ENCODE results near the gene KCNC3. TPM values are rescaled to one million over a fixed set of nuclear protein-coding genes. Genes with fewer than 3 reads are reported as not detected.

Gene KCNC3
- polyA plus RNA-seq, 3 donors: 36.0 to 77.5 (median 66.7) TPM

DNA sequence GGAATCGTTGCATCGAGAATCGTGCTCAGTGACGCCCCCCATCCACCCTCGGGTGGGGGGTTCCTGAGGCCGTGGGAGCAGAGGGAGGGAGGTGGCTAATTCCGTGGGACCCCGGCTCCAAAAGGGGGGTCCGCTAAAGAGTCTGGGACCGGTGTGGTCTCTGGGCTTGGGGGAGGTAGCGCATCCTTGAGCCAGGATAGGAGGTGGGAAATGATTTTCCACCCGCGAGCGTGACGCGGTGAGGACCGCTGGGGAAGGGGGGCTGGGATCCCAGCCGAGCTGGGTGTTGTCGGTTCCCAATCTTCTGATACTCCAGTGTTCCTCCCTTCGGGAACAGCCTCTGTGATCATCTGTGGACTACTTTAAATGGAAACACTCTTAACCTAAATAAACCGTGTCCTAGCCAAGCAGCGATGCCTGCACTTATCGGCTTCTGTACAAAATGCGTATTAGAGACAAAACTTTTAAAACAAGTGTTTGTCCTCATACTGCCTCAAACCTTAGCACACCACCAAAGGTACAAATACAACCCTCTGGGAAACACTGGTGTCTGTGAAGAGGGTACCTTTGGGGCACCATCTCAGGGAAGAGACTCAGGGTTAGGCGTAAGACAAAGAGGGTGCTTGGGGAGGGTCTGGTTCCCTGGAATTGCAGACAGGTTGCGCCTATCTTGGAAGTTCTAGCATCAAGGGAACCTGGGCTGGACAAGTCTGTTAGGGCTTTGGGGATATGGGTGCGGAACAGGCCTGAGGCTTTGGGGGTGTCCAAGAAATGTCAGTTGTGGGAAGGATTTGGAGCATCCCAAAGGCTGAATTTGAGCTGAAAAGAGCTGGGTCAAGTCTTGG is 16.0 kb downstream of the KCNC3 start:
- no peak for DNase-seq

DNA sequence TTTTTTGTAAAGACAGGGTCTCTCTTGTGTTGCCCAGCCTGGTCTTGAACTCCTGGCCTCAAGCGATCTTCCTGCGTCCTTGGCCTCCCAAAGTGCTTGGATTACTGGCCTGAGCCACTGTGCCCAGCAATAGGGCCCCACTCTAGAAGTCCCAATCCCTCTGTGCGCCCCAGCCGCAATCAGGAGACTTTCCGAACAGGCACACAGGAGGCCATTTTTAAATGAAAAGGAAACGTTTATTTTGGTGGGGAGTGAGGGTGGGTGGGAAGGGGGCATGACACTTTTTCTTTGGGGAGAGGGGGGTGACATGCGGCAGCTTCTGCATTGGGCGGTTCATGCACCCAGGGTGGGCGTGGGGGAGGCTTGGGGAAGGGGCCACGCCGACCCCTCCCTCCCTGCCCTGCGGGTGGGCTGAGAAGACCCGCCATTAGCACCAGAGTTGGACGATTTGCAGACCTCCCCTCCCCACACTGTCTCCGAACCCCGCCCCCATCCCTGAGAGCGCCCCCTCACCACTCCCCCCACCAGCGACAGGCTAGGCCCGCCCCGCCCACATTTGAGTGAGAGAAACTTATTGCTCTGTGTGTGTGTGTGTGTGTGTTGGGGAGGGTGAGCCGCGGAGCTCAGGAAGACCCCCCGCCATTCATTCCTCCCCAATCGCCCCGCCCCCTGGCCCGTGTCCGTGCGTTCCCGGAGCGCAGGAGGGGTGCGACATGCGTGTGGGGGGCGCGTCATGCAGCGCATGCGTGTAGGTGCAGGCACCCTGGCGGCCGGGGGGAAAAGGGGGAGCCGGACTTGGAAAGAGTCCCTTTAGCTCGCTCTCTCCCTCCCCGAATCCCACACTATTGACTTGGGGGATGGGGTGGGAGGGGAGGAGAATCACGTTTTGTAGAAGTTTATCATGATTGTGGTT is 17.2 kb downstream of the KCNC3 start:
- DNase-seq: no peak

DNA sequence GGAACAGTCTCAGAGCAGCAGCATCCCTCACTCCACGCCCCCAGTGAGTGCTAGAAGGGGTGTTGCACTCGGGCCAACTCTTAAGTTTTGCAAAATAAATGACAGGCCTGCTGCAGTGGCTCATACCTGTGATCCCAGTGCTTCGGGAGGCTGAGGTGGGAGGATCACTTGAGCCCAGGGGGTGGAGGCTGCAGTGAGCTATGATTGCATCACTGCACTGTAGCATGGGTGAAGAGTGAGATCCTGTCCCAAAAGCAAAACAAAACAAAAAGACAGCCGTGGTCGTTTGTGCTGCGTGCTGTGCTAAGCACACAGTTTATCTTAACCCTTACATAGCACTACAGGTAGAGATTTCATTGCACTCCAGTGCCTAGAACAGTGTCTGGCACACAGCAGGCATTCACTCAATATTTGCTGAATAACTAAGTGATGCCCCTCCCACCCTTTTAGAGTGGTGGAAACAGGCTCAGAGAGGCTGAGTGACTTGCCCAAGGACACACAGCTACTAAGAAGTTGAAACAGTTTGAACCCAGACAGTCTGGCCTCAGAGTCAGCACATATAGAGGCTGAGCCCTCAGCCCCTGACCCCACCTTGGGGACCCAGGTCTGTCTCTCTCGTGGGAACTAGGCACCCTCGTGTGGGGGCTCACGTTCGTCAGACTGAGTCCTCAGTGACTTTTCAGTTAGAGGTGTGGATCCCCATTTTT is 18.3 kb downstream of the KCNC3 start:
- no peak for DNase-seq

DNA sequence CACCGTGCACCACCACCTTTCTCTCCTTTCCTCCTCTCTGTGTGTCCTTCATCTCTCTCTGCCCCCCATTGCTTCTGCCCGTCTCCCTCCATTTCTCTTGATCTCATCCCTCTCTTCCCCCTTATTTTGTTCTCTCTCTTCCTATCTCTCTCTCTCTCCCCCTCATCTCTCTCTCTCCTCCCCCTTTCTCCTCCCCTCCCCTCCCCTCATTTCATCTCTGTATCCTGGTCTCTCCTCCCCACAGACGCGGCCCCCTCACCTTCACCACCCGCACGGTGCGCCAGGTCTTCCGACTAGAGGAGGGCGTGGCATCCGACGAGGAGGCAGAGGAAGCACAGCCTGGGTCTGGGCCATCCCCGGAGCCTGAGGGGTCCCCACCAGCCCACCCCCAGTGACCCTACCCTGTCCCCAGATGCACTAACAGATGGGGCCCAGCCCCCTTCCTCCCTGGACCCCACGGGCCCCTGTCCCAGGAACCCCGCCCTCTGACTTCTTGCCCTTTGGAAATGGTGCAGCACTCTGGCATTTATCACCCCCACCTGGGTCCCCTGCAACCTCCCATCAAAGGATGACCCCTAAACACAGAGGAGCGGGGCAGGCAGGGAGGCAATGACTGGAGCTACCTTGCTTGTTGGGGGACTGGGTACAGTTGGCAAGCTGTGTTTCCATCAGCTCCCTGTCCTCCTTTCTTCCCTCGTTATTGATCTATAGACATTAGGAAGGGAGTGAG is 19.6 kb downstream of the KCNC3 start:
- DNase-seq: no peak

DNA sequence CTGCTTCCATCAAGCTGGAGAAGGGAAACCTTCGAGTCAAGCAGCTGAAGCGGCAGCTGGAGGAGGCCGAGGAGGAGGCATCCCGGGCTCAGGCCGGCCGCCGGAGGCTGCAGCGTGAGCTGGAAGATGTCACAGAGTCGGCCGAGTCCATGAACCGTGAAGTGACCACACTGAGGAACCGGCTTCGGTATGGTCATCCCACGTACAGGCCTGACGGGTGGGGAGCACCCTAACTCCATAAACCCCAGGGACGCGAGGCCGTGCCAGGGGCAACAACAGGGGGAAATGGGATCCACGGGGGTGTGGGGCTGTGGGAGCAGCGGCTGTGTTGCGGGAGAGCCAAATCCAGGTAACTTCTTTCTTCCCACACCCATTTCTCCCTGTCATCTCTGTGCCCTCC is 20.2 kb downstream of the KCNC3 start:
- no peak for DNase-seq

DNA sequence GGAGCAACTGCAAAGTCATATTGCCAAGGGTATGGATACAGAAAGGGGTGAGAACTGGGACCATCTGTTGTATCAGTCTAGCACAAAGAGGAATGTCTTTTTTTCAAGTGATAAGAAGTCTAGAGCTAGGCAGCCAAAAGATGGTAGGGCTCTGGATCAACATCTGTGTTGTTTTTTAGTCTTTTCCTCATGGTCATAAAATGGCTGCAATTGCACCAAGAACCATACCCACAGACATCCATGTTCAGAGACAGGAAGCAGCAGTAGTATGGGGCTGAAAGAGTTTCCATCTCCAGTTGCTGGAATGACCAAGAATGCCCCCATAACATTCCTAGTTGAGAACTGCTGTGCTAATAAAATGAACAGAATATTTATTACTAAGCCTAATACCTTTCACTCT is 25.6 kb downstream of the KCNC3 start:
- DNase-seq: no peak

DNA sequence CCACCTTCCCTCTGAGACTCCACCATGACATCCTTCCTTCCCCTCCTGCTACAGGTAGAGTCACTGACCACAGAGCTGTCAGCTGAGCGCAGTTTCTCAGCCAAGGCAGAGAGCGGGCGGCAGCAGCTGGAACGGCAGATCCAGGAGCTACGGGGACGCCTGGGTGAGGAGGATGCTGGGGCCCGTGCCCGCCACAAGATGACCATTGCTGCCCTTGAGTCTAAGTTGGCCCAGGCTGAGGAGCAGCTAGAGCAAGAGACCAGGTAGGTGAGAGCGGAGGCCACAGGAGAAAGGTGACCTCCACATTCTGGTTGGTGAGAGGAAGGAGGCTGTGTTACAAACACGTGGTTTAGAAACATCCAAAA is 27.6 kb downstream of the KCNC3 start:
- DNase-seq: no peak

DNA sequence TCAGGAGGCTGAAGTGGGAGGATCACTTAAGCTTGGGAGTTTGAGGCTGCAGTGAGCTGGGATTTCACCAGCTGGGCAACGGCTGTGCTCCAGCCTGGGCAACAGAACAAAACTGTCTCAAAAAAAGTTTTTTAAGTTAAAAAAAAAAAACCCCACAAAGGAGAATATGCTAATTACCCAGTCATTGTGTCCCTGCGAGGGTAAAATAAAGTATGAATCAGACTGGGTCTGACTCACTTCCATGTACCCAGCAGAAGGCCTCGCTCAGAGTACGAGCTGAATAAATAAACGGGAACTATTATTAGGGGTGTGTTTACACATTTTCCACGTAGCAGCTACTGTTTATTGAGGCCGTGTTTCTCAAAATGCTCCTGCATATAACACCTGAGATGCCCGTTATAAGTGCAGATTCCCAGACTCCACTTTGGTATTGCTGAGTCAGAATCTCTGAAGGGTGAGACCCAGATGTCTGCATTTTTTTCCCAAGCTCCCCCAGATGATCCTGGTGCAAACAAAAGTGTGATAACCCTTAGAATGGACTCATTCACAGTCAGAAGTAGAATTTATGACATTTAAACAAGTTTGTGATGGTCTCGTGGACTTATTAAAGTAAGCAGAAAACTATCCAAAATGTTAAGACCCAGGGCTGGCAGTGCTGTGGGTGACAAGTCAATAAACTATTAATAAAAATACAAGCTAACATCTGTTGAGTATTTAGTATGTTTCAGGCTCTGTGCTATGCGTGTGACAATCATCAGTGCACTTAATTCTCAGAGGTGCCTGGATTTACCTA is 28.2 kb downstream of the KCNC3 start:
- DNase-seq: no peak

DNA sequence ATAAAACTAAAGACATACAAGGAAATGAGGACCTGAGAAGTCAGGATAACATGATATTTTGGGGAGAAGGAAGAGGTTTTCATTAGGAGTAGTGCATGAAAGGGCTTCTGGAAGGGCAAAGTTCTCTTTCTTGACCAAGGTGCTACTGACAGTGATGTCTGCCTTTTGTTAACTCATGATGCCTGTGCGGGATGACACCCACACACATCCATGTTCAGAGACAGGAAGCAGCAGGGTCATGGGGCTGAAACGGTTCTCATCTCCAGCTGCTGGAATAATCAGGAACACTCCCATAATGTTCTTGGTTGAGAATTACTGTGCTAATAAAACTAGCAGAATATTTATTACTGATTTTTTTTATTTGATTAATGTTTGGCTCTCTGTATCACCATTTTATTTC is 29.1 kb downstream of the KCNC3 start:
- no peak for DNase-seq

DNA sequence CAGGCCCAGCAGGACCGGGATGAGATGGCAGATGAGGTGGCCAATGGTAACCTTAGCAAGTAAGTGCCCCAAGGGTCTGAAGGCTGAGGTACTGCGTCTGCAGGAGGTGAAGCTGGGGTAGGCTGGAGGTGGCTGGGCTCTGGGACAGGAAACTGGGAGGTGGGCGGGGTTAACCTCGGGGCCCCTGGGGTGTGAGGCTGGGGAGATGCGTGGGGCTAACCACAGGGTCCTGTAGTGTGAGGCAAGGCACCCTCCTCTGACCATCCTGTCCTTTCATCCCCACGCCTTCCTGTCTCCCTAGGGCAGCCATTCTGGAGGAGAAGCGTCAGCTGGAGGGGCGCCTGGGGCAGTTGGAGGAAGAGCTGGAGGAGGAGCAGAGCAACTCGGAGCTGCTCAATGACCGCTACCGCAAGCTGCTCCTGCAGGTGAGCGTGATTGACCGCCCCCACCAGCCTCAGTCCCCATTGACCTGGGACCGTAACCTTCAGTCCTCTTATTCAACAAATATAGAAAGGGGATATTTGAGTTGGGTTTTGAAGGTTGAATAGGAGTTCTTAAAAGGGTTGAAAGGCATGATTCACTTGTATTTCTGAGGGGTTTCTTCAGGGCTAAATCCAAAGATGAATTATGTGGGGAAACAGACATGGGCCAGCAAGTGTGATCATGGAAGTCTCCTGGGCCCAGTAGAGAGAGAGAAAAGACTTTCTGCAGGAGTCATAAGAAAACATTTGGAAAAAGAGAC is 35.7 kb downstream of the KCNC3 start:
- no peak for DNase-seq

DNA sequence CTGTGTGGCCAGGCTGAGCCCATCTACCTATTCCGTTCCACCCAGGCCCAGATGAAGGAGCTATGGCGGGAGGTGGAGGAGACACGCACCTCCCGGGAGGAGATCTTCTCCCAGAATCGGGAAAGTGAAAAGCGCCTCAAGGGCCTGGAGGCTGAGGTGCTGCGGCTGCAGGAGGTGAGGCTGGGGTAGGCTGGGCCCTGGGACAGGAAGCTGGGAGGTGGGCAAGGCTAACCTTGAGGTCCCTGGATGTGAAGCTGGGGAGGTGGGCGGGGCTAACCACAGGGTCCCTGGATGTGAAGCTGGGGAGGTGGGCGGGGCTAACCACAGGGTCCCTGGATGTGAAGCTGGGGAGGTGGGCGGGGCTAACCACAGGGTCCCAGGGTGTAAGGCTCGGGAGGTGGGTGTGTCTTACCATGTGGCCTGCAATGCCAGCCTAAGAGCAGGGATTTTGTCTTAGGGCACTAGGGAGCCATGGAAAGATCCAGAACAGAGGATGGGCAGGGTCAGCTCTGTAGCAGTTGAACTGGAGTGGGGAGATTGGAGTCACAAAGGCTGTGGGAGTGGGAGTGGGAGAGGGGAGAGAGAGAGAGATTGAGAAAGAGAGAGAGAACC is 36.9 kb downstream of the KCNC3 start:
- DNase-seq: no peak

DNA sequence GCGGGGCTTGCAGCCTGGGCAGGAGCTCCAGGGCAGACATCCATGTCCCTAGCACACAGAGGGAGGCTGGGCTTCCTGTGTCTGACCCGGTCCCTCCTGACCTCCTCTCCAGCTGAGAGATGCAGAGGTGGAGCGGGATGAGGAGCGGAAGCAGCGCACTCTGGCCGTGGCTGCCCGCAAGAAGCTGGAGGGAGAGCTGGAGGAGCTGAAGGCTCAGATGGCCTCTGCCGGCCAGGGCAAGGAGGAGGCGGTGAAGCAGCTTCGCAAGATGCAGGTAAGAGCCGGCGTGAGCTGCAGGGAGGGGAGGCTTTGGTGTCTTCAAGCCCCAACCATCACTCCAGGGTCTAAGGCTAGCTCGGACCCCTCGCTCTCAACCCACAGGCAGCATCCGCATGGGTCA is 38.4 kb downstream of the KCNC3 start:
- no peak for DNase-seq

DNA sequence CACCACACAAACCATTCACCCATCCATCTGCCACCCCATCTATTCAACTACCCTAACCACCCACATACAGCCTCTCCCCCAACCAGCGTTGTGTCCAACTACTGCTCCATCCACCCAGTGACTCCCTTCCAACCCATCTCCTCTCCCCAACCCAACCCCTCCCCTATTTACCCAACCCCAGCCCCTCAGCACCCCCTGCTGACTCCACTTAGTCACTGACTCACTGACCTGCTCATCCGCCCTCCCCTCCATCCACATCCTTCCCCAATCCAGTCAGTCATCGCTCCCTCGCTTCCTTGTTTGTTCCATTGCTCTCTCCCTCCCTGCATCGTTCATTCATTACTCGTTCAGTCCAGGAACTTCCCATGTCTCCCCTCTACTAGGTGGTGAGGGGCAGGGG is 39.2 kb downstream of the KCNC3 start:
- no peak for DNase-seq

DNA sequence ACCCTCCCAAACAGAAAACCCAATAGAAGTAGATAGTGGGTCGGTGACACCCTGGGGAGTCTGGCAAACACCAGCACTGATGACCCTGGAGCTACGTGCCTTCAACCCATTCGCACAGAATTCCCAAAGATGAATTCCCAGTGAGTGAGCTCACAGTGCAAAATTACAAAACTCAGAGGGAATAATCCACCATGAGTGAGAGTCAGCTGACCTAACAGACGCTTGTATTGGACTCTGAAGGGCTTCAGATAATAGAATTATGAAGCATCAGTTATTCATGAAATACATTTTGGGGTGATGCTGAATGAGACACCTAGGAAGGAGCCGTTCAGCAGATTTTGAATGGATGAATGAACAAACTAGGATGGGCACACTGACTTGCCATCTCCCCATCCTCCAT is 40.2 kb downstream of the KCNC3 start:
- DNase-seq: no peak

DNA sequence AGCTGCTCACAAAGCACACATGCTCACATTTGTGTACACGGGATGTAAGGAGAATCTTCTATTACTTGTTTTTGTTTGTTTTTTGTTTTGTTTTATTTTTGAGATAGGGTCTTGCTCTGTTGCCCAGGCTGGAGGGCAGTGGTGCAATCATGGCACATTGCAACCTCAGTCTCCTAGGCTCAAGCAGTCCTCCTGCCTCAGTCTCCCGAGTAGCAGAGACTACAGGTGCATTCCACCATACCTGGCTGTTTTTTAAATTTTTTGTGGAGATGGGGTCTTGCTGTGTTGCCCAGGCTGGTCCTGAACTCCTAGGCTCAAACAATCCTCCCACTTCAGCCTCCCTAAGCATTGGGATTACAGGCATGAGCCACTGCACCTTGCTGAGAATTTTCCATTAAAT is 41.8 kb downstream of the KCNC3 start:
- DNase-seq: no peak

DNA sequence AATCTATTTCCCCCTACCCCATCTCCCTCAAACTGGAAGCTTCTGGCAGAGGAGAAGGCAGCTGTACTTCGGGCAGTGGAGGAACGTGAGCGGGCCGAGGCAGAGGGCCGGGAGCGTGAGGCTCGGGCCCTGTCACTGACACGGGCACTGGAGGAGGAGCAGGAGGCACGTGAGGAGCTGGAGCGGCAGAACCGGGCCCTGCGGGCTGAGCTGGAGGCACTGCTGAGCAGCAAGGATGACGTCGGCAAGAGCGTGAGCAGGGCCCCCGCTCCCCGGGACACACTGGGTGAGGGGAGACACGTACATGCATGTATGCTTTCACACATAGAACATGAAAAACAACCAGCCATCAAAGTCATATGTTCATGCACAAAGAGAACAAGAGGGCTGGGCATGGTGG is 42.7 kb downstream of the KCNC3 start:
- no peak for DNase-seq

DNA sequence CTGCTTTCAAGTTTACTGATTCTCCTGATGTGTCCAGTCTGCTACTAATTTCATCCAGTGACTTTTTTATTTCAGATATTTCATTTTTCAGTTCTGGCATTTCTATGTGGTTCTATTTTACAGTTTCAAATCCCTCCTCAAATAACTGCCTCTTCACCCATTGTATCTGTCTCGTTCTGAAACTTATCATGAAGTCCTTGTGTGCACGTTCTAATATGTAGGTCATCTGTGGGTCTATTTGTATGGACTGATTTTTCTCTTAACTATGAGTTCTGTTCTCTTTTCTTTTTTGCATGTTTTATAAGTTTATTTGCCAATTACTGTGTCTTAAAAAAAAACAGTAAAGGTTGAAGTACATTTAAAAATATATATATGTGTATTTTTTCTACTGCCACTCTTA is 43.3 kb downstream of the KCNC3 start:
- DNase-seq: no peak

DNA sequence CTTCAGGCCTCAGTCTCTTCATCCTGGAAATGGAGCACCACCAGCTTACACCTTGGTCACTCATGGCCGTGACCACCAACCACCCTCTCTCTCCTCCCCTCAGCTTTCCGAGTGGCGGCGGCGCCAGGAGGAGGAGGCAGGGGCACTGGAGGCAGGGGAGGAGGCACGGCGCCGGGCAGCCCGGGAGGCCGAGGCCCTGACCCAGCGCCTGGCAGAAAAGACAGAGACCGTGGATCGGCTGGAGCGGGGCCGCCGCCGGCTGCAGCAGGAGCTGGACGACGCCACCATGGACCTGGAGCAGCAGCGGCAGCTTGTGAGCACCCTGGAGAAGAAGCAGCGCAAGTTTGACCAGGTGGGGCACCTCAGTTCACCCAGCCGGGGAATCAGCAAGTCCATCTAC is 47.7 kb downstream of the KCNC3 start:
- DNase-seq: no peak

DNA sequence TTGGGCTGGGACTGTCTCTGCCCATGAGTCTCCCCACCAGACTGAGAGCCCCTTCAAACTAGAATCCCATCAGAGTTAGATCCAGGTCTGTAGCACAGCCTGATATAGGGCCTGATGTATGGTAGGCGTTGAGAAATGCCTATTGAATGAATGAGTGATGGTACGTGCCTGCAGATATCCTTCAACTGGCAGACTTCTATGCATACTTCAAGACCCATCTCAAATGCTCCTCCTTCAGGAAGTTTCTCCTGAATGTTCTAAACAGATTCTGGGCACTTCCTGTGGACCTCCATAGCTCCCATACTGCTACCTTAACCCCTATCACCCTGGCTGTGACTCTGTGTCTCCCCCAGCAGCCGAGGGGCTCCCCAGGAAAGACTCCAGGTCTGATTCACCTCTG is 48.2 kb downstream of the KCNC3 start:
- no peak for DNase-seq

DNA sequence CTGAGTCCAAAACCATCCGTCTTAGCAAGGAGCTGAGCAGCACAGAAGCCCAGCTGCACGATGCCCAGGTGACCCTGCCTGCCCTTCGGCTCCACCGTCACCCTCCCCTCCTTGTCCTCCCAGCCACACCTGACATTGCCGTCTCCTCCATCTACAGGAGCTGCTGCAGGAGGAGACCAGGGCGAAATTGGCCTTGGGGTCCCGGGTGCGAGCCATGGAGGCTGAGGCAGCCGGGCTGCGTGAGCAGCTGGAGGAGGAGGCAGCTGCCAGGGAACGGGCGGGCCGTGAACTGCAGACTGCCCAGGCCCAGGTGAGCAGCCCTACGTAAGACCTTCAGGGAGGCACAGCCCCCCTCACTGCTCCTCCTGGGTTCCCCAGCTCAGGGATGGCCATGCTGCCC is 49.1 kb downstream of the KCNC3 start:
- DNase-seq: no peak

All from renal pelvis (tissue), 4 donors.